Transverse colon (tissue), 4 donors: ENCODE measurements around the gene CCDC88C.

Experiments used
- CTCF ChIP-seq, 5 experiments: fragments of 200-600 bp in 3 of 5; fragments of 450-650 bp in 2 of 5; sonication (generic) in 3 of 5; IDR thresholded peaks; 1 replicate in 2 of 5; 2 replicates in 3 of 5; pipeline ENCODE4 v1.5.1; 2016 to 2017; ENCODE audit warnings: antibody characterized with exemption in 5 of 5, inconsistent platforms in 3 of 5, mild to moderate bottlenecking in 2 of 5, moderate library complexity in 1 of 5
- POLR2A ChIP-seq: fragments of 450-650 bp; IDR thresholded peaks from one replicate; pipeline ENCODE4 v1.6.1; 2016; ENCODE audit warnings: antibody characterized with exemption, mild to moderate bottlenecking, moderate library complexity
- POLR2AphosphoS5 ChIP-seq, 3 donors: sonication (generic); formaldehyde crosslinking; IDR thresholded peaks; one replicate each; pipeline ENCODE4 v1.6.1; 2016; ENCODE audit warnings: antibody characterized with exemption in 3 of 3

- TF ChIP-seq POLR2A (no peak), POLR2AphosphoS5 (IDR thresholded peaks at IDR 0.05) (no peak), CTCF (IDR thresholded peaks at IDR 0.05) (no peak)
These were observed 57.0 kb downstream of the CCDC88C start for GRCh38 chr14:91360490-91361232.
